C4-2B (cell line): Measurements from ENCODE around the gene ADAM12.

Experiments
- CTCF ChIP-seq: fragments of 450-650 bp; conservative IDR thresholded peaks from 2 replicates; pipeline ENCODE4 v1.5.1; 2017; ENCODE audit warnings: mild to moderate bottlenecking
- ZFX ChIP-seq: fragments of 450-650 bp; IDR thresholded peaks from 2 replicates; pipeline ENCODE4 v1.6.1; 2017

- TF ChIP-seq CTCF (peak; percentile 11; the same call in 1 of the 2 replicates), ZFX (no peak)
Measured at GRCh38 chr10:126302826-126303665, 85.2 kb downstream of the ADAM12 start.
